Tibial nerve (tissue), 4 donors: Measurements from ENCODE around the gene SH2D5. TPM values are rescaled to one million over a fixed set of nuclear protein-coding genes. Genes with fewer than 3 reads are reported as not detected.

Experiments used
- DNase-seq, 2 donors: peaks; one replicate each; pipeline ENCODE4 v3.0.0-alpha.2; 2019; ENCODE audit warnings: low spot score in 2 of 2
- H3K27ac ChIP-seq, 4 donors: fragments of 200-600 bp; sonication (generic) in 3 of 4; one replicate each; pipeline ENCODE4 v1.5.1; 2017 to 2019; ENCODE audit warnings: mild to moderate bottlenecking in 1 of 4
- H3K27me3 ChIP-seq, 2 donors: fragments of 200-600 bp; sonication (generic) in 1 of 2; one replicate each; pipeline versions ENCODE4 v1.5.1 to v1.6.0; 2017 to 2019
- H3K36me3 ChIP-seq, 3 donors: fragments of 200-600 bp; sonication (generic); one replicate each; pipeline ENCODE4 v1.5.1; 2018 to 2019
- H3K4me1 ChIP-seq, 4 donors: fragments of 200-600 bp; sonication (generic) in 3 of 4; one replicate each; pipeline ENCODE4 v1.5.1; 2017 to 2019
- H3K4me3 ChIP-seq, 4 donors: fragments of 200-600 bp; sonication (generic) in 3 of 4; one replicate each; pipeline ENCODE4 v1.5.1; 2017 to 2019; ENCODE audit warnings: mild to moderate bottlenecking in 1 of 4, moderate library complexity in 1 of 4
- H3K9me3 ChIP-seq, 4 donors: fragments of 200-600 bp; sonication (generic) in 3 of 4; one replicate each; pipeline ENCODE4 v1.5.1; 2017 to 2019
- EP300 ChIP-seq, 2 donors: sonication (generic); formaldehyde crosslinking; IDR thresholded peaks; one replicate each; pipeline ENCODE4 v1.6.1; 2017; ENCODE audit warnings: antibody characterized with exemption in 2 of 2, mild to moderate bottlenecking in 1 of 2
- POLR2A ChIP-seq, 2 donors: fragments of 450-650 bp; IDR thresholded peaks; one replicate each; pipeline ENCODE4 v1.6.1; 2017; ENCODE audit warnings: antibody characterized with exemption in 2 of 2, mild to moderate bottlenecking in 2 of 2, moderate library complexity in 2 of 2
- WGBS, 2 donors: methylation state at CpG; one replicate each; pipeline ENCODE4 v1.1.5; 2018; 5-methylcytosine and 5-hydroxymethylcytosine counted together
- total RNA-seq, 4 donors: library from RNA; depleted of rRNA; stranded (reverse); fragments of >200 nt; gene quantifications; one replicate each; pipeline ENCODE4 v1.1.0, GENCODE V29; 2016
- TF ChIP-seq, protein P1 (sequence below), 5 experiments: fragments of 200-600 bp in 3 of 5; fragments of 450-650 bp in 2 of 5; sonication (generic) in 3 of 5; IDR thresholded peaks; one replicate each; pipeline ENCODE4 v1.5.1; 2016 to 2019; ENCODE audit warnings: antibody characterized with exemption in 5 of 5, mild to moderate bottlenecking in 3 of 5, moderate library complexity in 2 of 5

The SH2D5 gene
- total RNA-seq, 4 donors from 2014 or later = not detected

DNA sequence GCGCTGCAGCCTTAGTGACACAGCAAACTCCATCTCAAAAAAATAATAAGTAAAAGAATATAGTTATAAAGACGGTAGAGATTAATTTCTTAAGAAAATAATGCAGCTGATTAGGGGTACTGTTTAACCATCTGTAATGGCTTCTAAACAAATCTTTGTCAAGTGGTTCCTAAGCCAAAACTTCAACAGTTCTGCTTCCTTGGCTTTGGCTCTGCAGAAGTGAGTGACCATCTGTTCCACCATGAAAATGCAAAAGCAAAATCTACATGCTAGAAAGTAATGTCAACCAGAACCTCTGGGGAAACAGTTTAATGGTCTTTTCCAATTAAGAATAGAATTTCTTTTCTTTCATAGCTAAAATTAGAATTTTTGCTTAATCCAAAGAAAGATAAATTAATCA, 8.3 kb upstream of the SH2D5 start:
- Histone ChIP-seq H3K4me3 (no peak overlapping the region), H3K36me3 (peaks cover 0 to 90% (median 5%) of the 10 kb centered on the region in 3 donors)

DNA sequence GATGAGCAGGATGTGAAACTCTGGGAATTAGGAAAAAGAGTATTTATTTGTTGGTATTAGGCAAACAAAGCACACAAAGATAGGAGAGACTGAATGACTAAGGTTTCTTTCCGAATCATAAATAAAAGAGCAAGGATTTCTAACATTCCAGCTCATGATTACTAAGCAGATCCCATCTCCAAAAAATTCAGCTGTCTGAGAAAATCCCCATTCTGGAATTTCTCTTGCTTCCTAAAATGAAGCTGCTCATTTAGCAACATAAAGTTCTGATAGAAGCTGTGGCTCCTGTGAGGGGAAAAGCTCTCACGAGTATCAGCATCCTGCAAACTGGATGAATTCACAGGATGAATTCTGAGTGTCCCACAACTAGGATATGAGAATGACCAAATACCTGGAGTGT, 6.7 kb upstream of the SH2D5 start:
- Histone ChIP-seq H3K9me3 (no peaks in the 10 kb centered on the region), H3K36me3 (peaks cover 0 to 81% (median 0%) of the 10 kb centered on the region in 3 donors), H3K4me3 (no peak overlapping the region), H3K27me3 (no peaks in the 10 kb centered on the region), H3K4me1 (no peaks in the 10 kb centered on the region), H3K27ac (no peak overlapping the region)
- no peak for TF ChIP-seq EP300 (IDR thresholded peaks at IDR 0.05)
- TF ChIP-seq, protein P1, sequence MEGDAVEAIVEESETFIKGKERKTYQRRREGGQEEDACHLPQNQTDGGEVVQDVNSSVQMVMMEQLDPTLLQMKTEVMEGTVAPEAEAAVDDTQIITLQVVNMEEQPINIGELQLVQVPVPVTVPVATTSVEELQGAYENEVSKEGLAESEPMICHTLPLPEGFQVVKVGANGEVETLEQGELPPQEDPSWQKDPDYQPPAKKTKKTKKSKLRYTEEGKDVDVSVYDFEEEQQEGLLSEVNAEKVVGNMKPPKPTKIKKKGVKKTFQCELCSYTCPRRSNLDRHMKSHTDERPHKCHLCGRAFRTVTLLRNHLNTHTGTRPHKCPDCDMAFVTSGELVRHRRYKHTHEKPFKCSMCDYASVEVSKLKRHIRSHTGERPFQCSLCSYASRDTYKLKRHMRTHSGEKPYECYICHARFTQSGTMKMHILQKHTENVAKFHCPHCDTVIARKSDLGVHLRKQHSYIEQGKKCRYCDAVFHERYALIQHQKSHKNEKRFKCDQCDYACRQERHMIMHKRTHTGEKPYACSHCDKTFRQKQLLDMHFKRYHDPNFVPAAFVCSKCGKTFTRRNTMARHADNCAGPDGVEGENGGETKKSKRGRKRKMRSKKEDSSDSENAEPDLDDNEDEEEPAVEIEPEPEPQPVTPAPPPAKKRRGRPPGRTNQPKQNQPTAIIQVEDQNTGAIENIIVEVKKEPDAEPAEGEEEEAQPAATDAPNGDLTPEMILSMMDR (IDR thresholded peaks at IDR 0.05) = no peak
- no peak for TF ChIP-seq POLR2A (IDR thresholded peaks at IDR 0.05)
- no peak for DNase-seq
- WGBS, 2 donors = 50 to 51% methylated on average over 2 of the region's 2 CpGs

More for the DNA sequence above, 8.3 kb upstream of the SH2D5 start:
- TF ChIP-seq POLR2A (IDR thresholded peaks at IDR 0.05) (no peak), EP300 (IDR thresholded peaks at IDR 0.05) (no peak)
- TF ChIP-seq, protein P1 (IDR thresholded peaks at IDR 0.05) = no peak
- H3K27me3 ChIP-seq = no peaks in the 10 kb centered on the region
- 78 to 88% methylated on average over 2 of the region's 2 CpGs for WGBS, 2 donors
- DNase-seq = no peak
- H3K9me3 ChIP-seq = no peaks in the 10 kb centered on the region
- H3K4me1 ChIP-seq = no peaks in the 10 kb centered on the region
- no peak overlapping the region for H3K27ac ChIP-seq

DNA sequence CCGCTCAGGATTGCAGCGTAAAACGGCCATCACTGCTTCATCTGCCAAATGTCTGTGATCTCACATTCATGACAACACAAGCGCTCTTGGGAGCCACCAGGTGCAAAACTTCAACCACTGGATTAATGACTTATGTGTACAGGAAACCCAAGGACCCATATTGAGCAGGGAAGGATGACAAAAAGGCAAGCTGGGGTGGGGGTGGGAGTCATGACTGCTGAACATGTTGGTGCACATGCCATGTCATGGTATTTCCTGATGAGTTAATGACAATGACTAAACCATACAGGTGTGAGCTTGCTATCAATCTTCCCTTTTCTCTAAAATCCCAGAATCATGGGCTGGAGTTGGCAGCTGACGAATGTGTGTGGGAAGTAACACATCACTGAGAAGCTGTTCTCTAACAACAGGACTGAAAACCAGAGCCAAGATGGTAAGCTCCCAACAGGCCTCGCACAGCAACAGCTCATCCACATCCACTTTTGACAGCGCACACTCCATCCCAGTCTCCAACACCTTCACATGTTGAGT, 3.1 kb upstream of the SH2D5 start:
- TF ChIP-seq EP300 (IDR thresholded peaks at IDR 0.05) (no peak), POLR2A (IDR thresholded peaks at IDR 0.05) (no peak)
- TF ChIP-seq, protein P1 (IDR thresholded peaks at IDR 0.05) = no peak
- Histone ChIP-seq H3K4me1 (peaks cover 0 to 28% (median 19%) of the 10 kb centered on the region in 4 donors), H3K4me3 (no peak overlapping the region), H3K27me3 (peaks cover 0 to 15% of the 10 kb centered on the region in 2 donors), H3K9me3 (no peaks in the 10 kb centered on the region), H3K27ac (no peak overlapping the region), H3K36me3 (peaks cover 0 to 49% (median 0%) of the 10 kb centered on the region in 3 donors)
- WGBS, 2 donors = 88 to 92% methylated on average over 7 of the region's 7 CpGs
- DNase-seq = no peak

DNA sequence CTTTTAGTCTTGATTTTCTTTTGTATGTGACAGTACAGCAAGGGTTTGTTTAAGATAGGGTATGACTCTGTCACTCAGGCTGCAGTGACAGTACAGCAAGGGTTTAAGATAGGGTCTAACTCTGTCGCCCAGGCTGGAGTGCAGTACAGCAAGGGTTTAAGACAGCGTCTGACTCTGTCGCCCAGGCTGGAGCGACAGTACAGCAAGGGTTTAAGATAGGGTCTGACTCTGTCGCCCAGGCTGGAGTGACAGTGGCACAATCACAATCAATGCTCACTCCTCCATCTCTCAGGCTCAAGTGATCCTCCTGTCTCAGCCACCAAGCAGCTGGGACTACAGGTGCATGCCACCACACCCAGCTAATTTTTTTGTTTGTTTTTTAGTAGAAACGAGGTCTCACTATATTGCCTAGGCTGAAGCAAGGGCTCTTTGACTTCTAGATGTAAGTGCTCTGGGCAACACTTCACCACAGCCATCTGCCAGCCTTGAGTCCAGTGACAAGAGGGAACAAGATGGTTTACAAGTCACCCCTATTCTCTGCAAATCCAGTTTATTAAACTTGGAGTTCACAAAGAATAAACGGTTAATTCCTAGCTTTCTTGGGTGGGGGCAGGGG, 965 bp upstream of the SH2D5 start:
- Histone ChIP-seq H3K27ac (peak overlapping the region in 2 of 4 donors; percentile 1 to 61), H3K4me3 (peak overlapping the region in 3 of 4 donors; percentile 25 to 55 (median 37)), H3K36me3 (peaks cover 0 to 30% (median 0%) of the 10 kb centered on the region in 3 donors), H3K27me3 (peaks cover 0 to 37% of the 10 kb centered on the region in 2 donors), H3K9me3 (no peaks in the 10 kb centered on the region), H3K4me1 (peaks cover 0 to 28% (median 19%) of the 10 kb centered on the region in 4 donors)
- WGBS, 2 donors = 21 to 25% methylated on average over 6 to 7 of the region's 7 CpGs
- DNase-seq = no peak
- TF ChIP-seq POLR2A (IDR thresholded peaks at IDR 0.05) (no peak), EP300 (IDR thresholded peaks at IDR 0.05) (no peak)
- TF ChIP-seq, protein P1 (IDR thresholded peaks at IDR 0.05) = no peak

DNA sequence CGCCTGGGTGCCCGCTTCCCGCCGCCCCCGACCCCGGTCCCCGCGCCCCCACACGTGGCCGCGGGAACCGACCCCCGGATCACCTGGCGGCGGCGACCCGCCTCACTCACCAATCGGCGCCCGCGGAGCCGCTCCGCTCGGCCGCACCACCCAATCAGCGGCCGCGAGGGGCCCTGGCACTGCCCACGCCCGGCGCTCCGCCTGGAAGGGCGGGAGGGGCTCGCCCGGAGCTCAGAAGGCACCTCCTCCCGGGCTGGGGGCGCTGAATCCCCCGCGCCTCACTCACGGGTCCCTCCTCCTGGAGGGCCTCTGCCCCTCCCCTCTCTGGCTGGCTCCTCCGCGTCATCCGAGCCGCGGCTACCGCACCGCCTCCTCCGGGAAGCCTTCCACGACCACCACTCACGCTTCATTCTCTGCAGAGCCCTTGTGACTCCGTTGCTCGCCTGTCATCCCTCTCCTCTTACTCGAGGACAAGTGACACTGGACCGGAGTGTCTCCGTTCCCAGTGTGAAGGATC, 374 bp downstream of the SH2D5 start:
- peaks cover 0 to 43% of the 10 kb centered on the region in 2 donors for H3K27me3 ChIP-seq
- 3% methylated on average over 19 to 29 of the region's 55 CpGs for WGBS, 2 donors
- H3K9me3 ChIP-seq = no peaks in the 10 kb centered on the region
- H3K4me1 ChIP-seq = peaks cover 0 to 28% (median 19%) of the 10 kb centered on the region in 4 donors
- H3K27ac ChIP-seq = no peak overlapping the region
- H3K4me3 ChIP-seq = peak overlapping the region; percentile 25 to 55 (median 46)
- H3K36me3 ChIP-seq = peaks cover 0 to 19% (median 0%) of the 10 kb centered on the region in 3 donors
- no peak for DNase-seq
- TF ChIP-seq, protein P1 (IDR thresholded peaks at IDR 0.05) = no peak
- TF ChIP-seq POLR2A (IDR thresholded peaks at IDR 0.05) (no peak), EP300 (IDR thresholded peaks at IDR 0.05) (no peak)
